ENCODE data around the gene KCNIP4.

DNA sequence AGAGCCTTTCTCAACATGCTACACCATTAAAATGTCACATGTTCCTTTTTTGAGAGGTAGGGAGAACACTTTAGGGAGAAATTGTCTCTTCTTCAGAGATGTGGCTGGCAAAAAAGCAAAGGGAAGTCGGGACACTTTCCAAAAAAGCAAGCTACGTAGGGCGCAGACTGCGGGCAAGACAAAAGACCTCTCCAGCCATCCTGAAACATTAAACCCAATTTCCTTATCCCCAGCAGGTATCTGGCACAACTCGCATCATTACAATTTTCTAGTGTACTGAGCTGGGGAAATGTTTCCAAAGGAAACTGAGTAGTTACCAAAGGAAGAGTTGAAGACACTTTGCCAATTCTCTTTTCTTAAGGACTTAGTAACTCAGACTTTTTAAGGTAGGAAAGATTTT, 1132.3 kb downstream of the KCNIP4 start:
- TF ChIP-seq, protein P1, sequence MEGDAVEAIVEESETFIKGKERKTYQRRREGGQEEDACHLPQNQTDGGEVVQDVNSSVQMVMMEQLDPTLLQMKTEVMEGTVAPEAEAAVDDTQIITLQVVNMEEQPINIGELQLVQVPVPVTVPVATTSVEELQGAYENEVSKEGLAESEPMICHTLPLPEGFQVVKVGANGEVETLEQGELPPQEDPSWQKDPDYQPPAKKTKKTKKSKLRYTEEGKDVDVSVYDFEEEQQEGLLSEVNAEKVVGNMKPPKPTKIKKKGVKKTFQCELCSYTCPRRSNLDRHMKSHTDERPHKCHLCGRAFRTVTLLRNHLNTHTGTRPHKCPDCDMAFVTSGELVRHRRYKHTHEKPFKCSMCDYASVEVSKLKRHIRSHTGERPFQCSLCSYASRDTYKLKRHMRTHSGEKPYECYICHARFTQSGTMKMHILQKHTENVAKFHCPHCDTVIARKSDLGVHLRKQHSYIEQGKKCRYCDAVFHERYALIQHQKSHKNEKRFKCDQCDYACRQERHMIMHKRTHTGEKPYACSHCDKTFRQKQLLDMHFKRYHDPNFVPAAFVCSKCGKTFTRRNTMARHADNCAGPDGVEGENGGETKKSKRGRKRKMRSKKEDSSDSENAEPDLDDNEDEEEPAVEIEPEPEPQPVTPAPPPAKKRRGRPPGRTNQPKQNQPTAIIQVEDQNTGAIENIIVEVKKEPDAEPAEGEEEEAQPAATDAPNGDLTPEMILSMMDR (IDR thresholded peaks at IDR 0.05), result no peak
- TF ChIP-seq EZH2 (IDR thresholded peaks at IDR 0.05; ENCODE audit: borderline replicate concordance, insufficient read depth, low read depth, low read length, poor library complexity, severe bottlenecking), result no peak
